PC-9 (cell line): ENCODE results near the gene STN1. TPM values are rescaled to one million over a fixed set of nuclear protein-coding genes. Genes with fewer than 3 reads are reported as not detected.
A peak's percentile ranks its signal among the peaks of the same experiment; 100 is the strongest.

ENCODE experiments used
- BruUV-seq: library from RNA; stranded (reverse); fragments of 400-500 nt; replicated peaks from 2 replicates; lab custom pipeline; 2021; lab: Mats Ljungman, UMichigan
- CTCF ChIA-PET: fragments of 300-600 bp; sonication (Branson Sonifier 250); formaldehyde crosslinking; loops from one replicate; lab custom pipeline; 2022; ENCODE audit warnings: antibody characterized with exemption; lab: Charles Lee
- POLR2A ChIA-PET: fragments of 300-600 bp; sonication (Branson Sonifier 250); formaldehyde crosslinking; loops from one replicate; lab custom pipeline; 2022; ENCODE audit warnings: antibody characterized with exemption; ENCODE audit not compliant: unreplicated experiment; lab: Charles Lee
- DNase-seq, 2 experiments: peaks; one replicate each; pipeline versions ENCODE4 v3.0.0 to v3.0.0-alpha.2; 2015 to 2022; ENCODE audit warnings: mixed read lengths in 1 of 2
- H2AFZ ChIP-seq: fragments of 200-600 bp; sonication (generic); 2 replicates; pipeline ENCODE4 v1.8.1; 2017; ENCODE audit warnings: antibody characterized with exemption
- H3F3A ChIP-seq: fragments of 200-600 bp; sonication (generic); 2 replicates; pipeline ENCODE4 v1.8.1; 2017; ENCODE audit warnings: antibody characterized with exemption, mild to moderate bottlenecking, low read depth; ENCODE audit not compliant: insufficient read depth
- H3K27ac ChIP-seq: fragments of 200-600 bp; sonication (generic); 2 replicates; pipeline ENCODE4 v1.6.1; 2016; ENCODE audit warnings: mixed run types
- H3K27me3 ChIP-seq: fragments of 200-600 bp; sonication (generic); 2 replicates; pipeline ENCODE4 v1.6.1; 2016; ENCODE audit warnings: low read depth, mixed run types; ENCODE audit not compliant: insufficient read depth
- H3K36me3 ChIP-seq: fragments of 200-600 bp; sonication (generic); 2 replicates; pipeline ENCODE4 v1.6.1; 2016; ENCODE audit warnings: low read depth, mixed run types
- H3K4me1 ChIP-seq: fragments of 200-600 bp; sonication (generic); replicated peaks from 2 replicates; pipeline ENCODE4 v1.6.1; 2016; ENCODE audit warnings: mixed run types; ENCODE audit not compliant: insufficient read depth
- H3K4me2 ChIP-seq: fragments of 200-600 bp; sonication (generic); 2 replicates; pipeline ENCODE4 v1.6.1; 2017; ENCODE audit warnings: mixed run types
- H3K4me3 ChIP-seq: fragments of 200-600 bp; sonication (generic); 2 replicates; pipeline ENCODE4 v1.6.1; 2016; ENCODE audit warnings: mixed run types
- H3K79me2 ChIP-seq: fragments of 200-600 bp; sonication (generic); 2 replicates; pipeline ENCODE4 v1.6.1; 2017; ENCODE audit warnings: low read depth, mixed run types
- H3K9me2 ChIP-seq: fragments of 200-600 bp; sonication (generic); 2 replicates; pipeline ENCODE4 v1.8.1; 2017; ENCODE audit warnings: mild to moderate bottlenecking; ENCODE audit not compliant: insufficient read depth
- H3K9me3 ChIP-seq: fragments of 200-600 bp; sonication (generic); 2 replicates; pipeline ENCODE4 v1.8.1; 2016; ENCODE audit warnings: low read depth; ENCODE audit not compliant: insufficient read depth
- H4K20me1 ChIP-seq: fragments of 200-600 bp; sonication (generic); 2 replicates; pipeline ENCODE4 v1.8.1; 2017; ENCODE audit not compliant: insufficient read depth
- EZH2 ChIP-seq: fragments of 200-600 bp; sonication (generic); IDR thresholded peaks from 2 replicates; pipeline ENCODE4 v1.8.0; 2017; ENCODE audit warnings: antibody characterized with exemption, low read depth
- intact Hi-C: fragments of 100-400 bp; cut with micrococcal nuclease; formaldehyde crosslinking; loops from one replicate; pipeline ENCODE4 v1.10.0; 2022; ENCODE audit not compliant: unreplicated experiment
- total RNA-seq: library from RNA; stranded (reverse); gene quantifications from 2 replicates; pipeline ENCODE4 v1.2.3, GENCODE V29; 2021
- TF ChIP-seq, protein P1 (sequence below): fragments of 200-600 bp; sonication (generic); conservative IDR thresholded peaks from 2 replicates; pipeline ENCODE4 v1.6.1; 2017; ENCODE audit warnings: mixed run types, antibody characterized with exemption, mild to moderate bottlenecking, moderate library complexity

Gene STN1
- total RNA-seq, 1 experiment from 2014 or later = 20.5 TPM

DNA sequence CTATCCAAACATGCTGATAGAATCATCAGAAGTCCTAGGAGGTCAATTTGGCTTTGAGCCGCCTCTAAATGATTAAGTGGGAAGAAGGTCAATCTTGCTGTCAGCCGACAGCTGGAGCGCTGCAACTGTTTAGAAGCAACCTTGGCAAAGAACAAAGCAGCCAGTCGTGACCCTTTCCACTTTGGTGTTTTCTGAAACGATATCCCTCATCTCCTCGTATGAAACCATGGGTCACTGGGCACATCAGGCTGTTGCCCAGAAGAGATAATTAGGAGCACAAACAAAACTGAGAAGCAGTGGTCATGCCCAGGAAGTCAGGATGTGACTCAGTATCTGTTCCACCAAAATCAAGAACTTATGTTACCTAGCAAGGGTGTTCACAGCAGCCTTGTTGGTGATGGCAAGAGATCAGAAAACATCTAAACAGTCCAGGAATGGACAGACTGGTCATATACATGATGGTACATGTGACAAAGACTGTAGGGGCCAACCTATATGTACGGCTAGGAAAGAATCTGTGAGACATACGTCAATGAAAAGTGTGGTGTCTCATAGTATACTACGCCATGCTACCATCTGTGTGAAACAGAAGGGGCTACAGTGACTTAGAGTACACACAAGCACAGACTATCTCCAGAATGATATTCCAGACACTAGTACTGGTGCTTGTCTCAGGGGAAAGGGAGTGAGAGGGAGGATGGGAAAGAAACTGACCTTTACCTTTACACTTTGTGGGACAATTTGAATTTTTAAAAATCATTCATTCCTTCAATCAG lies 22.4 kb downstream of the STN1 start:
- peaks cover 16% of the 10 kb centered on the region for H3K79me2 ChIP-seq
- no peaks in the 10 kb centered on the region for H3K27me3 ChIP-seq
- no peak for TF ChIP-seq EZH2
- TF ChIP-seq, protein P1, sequence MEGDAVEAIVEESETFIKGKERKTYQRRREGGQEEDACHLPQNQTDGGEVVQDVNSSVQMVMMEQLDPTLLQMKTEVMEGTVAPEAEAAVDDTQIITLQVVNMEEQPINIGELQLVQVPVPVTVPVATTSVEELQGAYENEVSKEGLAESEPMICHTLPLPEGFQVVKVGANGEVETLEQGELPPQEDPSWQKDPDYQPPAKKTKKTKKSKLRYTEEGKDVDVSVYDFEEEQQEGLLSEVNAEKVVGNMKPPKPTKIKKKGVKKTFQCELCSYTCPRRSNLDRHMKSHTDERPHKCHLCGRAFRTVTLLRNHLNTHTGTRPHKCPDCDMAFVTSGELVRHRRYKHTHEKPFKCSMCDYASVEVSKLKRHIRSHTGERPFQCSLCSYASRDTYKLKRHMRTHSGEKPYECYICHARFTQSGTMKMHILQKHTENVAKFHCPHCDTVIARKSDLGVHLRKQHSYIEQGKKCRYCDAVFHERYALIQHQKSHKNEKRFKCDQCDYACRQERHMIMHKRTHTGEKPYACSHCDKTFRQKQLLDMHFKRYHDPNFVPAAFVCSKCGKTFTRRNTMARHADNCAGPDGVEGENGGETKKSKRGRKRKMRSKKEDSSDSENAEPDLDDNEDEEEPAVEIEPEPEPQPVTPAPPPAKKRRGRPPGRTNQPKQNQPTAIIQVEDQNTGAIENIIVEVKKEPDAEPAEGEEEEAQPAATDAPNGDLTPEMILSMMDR = no peak
- H3K4me2 ChIP-seq = peak overlapping the region; percentile 61
- H3F3A ChIP-seq = peaks cover 50% of the 10 kb centered on the region
- H3K4me1 ChIP-seq = peaks cover 72% of the 10 kb centered on the region
- H3K36me3 ChIP-seq = peaks cover 18% of the 10 kb centered on the region
- H2AFZ ChIP-seq = no peak overlapping the region
- H4K20me1 ChIP-seq = no peaks in the 10 kb centered on the region
- BruUV-seq = no TSS peak
- ChIA-PET POLR2A (no interaction called here), CTCF (no interaction called here)
- intact Hi-C loops = loop anchor here (2.0 to 10.0 kb wide), 2 partner anchors 73 to 439 kb away; partner anchors contain the start of gene ITPRIP
- H3K27ac ChIP-seq = peak overlapping the region; percentile 99
- H3K9me3 ChIP-seq = no peaks in the 10 kb centered on the region
- peak overlapping the region; percentile 2; the same call in 1 of the 2 replicates for H3K4me3 ChIP-seq
- peak in 1 of 2 experiments; percentile 90 for DNase-seq
- no peaks in the 10 kb centered on the region for H3K9me2 ChIP-seq

- intact Hi-C loops = loop anchor here (2.0 to 10.0 kb wide), 2 partner anchors 74 to 440 kb away; partner anchors contain the start of gene ITPRIP
- ChIA-PET CTCF (no interaction called here), POLR2A (interaction anchor here (0.6 to 1.0 kb wide), 3 partner anchors 74 to 284 kb away, joined by 3 to 10 read pairs (median 4); no protein-coding TSS in a partner anchor)
- H3K9me2 ChIP-seq = no peaks in the 10 kb centered on the region
- H3K9me3 ChIP-seq = no peaks in the 10 kb centered on the region
- H3K4me2 ChIP-seq = peak overlapping the region; percentile 61
- no peaks in the 10 kb centered on the region for H4K20me1 ChIP-seq
- H3K27me3 ChIP-seq = no peaks in the 10 kb centered on the region
- peaks cover 16% of the 10 kb centered on the region for H3K79me2 ChIP-seq
- peaks cover 18% of the 10 kb centered on the region for H3K36me3 ChIP-seq
- DNase-seq = no peak
- H3K4me3 ChIP-seq = peak overlapping the region; percentile 30; the same call in 1 of the 2 replicates
- no peak overlapping the region for H2AFZ ChIP-seq
- peaks cover 60% of the 10 kb centered on the region for H3F3A ChIP-seq
- no peak for TF ChIP-seq EZH2
- H3K27ac ChIP-seq = peak overlapping the region; percentile 99
- peaks cover 77% of the 10 kb centered on the region for H3K4me1 ChIP-seq
- no TSS peak for BruUV-seq
Measured at GRCh38 chr10:103894441-103894864, 23.5 kb downstream of the STN1 start.

GRCh38 chr10:103893817-103894216 lies 24.2 kb downstream of the STN1 start:
- no TSS peak for BruUV-seq
- CTCF ChIA-PET = no interaction called here

More at GRCh38 chr10:103893817-103894216, 24.2 kb downstream of the STN1 start:
- POLR2A ChIA-PET = interaction anchor here (0.5 to 0.9 kb wide), 2 partner anchors 78 to 228 kb away, joined by 3 to 6 read pairs; partner anchors contain the start of gene SFR1
- Histone ChIP-seq H3F3A (peaks cover 66% of the 10 kb centered on the region), H3K9me2 (no peaks in the 10 kb centered on the region), H3K9me3 (no peaks in the 10 kb centered on the region), H3K27ac (peak overlapping the region; percentile 99), H3K4me3 (peak overlapping the region; percentile 30; the same call in 1 of the 2 replicates), H3K4me1 (peaks cover 83% of the 10 kb centered on the region), H3K4me2 (peak overlapping the region; percentile 61), H3K36me3 (peaks cover 18% of the 10 kb centered on the region), H3K27me3 (no peaks in the 10 kb centered on the region), H2AFZ (no peak overlapping the region), H3K79me2 (peaks cover 16% of the 10 kb centered on the region), H4K20me1 (no peaks in the 10 kb centered on the region)
- intact Hi-C loops = loop anchor here (2.0 to 10.0 kb wide), 2 partner anchors 75 to 441 kb away; partner anchors contain the start of gene ITPRIP
- TF ChIP-seq, protein P1 = no peak
- no peak for TF ChIP-seq EZH2
- DNase-seq = no peak
